GM19372 (cell line): ENCODE results near the gene IRF2BPL.

Experiments used
- ATAC-seq: cut with Tn5 transposase; IDR thresholded peaks from one replicate; pipeline ENCODE4 v1.9.1; 2021; ENCODE audit warnings: mild to moderate bottlenecking, low read depth, moderate library complexity; ENCODE audit not compliant: unreplicated experiment

IRF2BPL gene

DNA sequence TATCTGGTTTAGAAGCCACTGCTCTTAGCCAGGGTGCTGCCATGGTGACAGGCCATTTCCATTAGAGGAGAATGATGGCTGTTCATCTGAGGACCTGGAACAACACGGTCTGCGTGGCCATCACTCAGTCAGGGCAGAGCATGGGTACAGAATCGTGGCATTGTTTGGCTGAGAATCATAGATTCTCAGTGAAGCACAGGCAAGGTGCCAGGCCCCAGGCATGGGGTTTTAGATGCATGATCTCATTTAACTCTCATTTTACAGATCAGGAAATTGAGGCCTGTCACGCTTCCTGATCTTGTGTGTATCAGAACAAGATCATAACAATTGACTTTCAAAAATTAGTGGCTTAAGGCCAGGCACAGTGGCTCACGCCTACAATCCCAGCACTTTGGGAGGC lies 26.8 kb upstream of the IRF2BPL start:
- ATAC-seq = no peak

DNA sequence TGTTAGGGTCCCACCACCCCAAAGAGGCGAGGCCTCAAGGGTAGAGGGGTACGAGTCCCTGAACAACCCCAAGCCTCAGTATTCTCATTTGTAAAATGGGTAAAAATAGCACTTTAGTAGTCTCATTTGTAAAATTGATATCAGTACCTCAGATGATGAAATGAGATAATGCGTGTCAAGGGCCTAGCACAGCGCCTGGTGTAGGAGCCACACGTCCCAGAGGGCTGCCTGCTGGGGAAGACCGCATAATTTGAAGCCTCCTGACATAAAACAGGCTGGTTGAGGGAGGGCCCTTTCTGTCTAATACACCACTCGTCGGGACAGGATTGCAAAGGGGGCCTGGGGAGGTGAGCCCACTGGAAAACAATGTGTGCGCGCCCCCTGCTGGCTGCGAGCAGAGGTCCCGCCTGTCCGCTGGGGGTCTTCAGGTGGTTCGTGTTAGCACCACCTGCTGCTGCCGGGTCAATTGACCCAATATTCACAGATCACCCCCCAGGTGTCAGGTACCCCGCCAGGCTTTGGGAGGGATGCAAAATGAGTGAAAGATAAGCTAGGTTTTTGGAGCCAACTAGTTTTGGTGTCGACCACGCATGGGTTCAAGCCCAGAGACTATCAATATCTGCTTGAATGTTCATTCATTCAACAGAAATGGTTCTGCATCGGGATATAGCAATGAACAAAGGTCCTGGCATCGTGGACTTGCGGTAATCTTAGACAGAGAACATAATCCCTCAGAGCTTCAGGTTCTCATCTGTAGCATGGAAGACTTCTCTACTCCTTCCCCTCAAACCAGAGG lies 24.7 kb upstream of the IRF2BPL start:
- ATAC-seq = no peak

DNA sequence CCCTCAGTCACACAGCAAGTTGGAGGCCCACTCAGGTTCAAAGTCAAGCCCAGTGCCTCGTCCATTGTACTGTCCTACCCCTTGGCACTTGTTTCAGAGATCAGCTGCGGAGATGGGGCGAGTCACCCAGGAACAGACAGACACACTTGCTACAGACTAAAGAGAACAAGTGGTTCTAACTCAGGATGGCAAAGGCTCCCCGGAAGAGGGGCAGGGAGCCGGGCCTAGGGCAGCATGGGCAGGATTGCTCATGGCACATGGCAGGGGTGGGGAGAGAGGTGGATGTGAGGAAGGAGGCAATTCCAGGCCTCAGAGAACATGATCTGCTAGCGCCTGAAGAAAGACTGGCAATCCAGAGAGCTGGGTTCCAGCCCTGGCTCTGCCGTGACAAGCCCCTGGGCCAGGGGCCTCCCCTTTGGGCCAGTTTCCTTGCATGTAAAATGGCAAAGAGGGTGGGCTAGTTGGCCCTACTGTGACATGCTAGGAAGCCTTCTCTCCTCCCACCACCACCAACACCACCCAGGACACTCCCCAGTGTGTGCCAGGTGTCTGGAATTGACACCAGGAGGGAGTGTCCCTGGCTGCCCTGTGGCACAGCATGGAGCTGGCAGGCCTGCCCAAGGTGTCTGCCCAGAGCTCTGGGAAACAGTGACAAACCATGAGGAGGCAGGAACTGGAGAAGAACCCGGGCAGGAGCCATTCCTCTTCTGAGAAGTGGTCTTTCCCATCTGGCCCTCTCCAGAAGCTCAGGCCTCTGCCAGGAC lies 24.0 kb upstream of the IRF2BPL start:
- no peak for ATAC-seq

DNA sequence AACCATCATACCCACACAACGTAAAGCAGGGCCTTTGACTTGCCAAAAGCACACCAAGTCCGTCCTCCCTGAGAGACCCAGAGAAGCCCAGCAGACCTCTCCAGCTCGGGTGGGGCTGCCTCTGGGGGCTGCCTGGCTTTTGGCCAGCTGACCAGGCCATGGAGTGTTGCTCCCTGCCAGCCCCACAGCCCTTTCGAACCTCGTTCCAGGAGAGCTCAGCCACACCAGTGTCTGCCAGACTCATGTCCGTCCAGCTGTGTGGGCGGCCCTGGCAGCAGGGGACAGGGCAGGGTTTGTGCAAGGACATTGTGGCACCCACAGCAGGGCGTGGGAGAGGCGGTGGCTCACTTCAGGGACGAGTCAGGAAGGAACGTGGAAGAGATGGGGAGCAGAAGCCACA lies 22.6 kb upstream of the IRF2BPL start:
- no peak for ATAC-seq

DNA sequence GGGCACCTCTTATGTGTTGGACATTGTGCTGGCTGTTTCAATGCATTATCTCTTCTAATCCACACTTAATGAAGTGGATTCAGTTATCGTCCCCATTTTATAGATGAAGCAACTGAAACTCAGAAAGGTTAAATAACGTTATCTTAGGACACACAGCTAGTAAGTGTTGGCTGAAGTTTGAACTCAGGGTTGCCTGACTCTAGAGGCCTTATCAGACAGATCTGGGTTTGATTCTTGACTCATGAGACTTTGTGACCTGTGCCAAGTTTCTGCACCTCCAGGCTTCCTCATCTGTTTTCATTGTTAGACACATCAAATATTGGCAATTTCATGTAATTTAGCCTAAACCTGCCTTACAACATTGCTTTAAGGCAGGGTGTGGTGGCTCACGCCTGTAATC lies 18.2 kb upstream of the IRF2BPL start:
- ATAC-seq = no peak

DNA sequence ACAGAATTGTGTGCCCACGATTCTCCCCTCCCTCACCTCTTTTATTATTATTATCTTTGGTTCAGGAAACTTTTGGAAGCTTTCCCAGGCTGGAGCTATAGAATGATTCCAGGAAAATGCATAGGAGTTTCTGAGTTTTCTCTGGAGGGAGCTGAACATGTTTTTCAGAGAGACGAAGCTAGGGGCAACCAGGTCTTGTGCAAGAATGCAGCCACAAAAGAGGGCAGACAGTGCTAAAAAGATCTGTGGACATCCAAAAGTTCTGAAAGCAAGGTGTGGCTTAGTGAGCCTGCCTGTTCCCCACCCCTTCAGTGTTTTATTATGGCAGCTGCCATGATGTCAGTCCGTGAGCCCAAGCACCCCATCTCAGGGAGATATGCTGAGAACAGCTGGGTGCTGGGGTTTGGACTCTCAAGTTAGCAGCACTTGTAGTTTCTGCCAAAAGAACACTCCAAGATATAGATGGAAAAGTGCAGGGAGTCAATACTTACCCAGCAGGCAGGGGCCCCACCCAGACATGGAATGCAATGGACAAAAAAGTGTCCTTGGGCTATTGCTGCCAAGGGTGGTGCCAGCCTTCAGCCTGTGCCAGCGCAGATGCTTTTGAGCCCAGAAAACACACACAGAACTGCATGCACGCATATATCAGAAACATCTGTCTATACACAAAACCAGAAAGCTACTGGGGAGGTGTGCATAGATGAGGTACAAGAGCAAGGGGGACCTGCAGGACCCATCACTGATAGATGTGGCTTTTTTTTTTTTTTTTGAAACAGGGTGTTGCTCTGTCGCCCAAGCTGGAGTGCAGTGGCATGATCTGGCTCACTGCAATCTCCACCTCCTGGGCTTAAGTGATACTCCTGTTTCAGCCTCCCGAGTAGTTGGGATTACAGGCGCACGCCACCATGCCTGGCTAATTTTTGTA lies 17.0 kb upstream of the IRF2BPL start:
- no peak for ATAC-seq

DNA sequence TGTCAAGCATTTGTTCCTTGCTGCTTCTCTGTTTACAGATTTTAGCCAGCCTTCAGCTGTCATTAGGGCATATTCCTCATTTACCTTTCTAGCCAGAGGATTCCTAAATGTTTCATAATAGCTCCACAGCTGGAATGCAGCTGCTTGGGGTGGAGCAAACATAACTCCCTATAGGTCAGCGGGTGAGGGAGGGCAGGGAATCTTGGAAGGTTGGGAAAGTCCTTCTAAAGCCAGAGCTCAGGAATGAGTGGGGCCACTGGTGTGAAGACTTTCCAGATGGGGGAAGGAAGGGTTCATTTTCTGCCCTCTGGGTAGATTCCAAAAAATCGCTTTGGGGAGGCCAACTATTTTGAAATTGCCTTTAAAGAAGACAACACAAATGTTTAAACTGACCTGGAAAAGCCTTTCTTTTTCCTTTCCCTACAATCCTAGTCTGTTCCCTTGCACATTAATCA lies 16.3 kb upstream of the IRF2BPL start:
- ATAC-seq = no peak

DNA sequence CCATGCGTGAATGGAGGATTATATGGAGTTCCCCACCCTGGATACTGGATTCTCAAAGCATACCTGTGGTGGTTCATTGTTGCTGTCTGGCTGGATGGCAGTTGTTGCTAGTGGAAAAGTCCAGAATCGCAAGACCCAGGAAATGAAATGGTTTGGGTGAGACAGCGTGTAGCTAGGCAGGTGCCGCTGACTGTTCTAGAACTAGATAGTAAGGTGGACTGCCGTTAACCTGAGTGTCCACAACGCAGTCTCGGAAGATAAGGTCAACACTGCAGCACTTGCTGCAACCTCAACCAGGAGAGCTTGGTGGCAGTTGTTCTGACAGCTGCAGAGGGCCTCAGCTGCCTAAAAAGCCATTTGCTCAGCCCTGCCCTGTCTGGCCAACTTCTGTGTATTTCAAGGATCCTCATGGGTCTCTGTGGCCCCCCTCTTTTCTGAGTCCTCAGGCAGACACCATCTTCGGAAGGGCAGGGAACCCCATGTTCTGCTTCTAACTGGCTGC lies 15.5 kb upstream of the IRF2BPL start:
- no peak for ATAC-seq

DNA sequence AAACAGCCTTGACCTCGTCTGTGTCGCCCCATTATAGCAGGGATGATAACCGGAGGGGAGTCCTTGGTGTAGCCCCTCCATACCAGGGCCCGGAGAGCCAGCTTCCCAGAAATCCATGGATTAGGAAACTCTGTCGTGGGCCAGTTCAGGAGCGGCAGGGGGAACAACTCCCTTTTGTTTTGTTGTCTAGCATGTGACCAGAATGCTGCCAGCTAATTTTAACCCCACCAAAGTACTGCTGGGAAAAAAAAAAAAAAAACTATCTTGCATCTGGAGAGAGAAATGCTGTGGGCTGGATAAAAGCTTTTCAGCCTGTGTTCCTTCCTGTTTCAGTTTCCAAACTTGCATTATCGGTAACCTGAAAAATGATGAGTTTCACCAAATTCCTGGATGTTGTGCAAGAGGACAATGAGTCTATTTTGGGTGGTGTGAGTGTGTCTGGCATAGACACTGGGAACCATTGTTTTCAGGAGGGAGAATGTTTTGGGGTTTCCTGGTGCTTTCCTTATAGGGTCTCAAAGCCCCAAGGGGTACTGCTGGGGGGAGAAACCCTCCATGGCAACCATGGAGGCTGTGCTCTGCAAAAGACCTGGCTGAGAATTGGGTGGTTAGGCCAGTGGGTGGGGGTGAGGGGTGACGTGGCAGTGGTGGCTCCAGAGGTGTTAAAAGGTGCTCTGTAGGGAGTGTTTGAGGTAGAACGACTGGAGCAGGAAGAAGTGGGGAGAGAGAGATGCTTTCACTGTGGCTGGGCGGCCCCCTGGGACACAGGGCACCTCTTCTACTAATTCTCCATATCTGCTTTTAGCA lies 14.9 kb upstream of the IRF2BPL start:
- ATAC-seq = no peak

DNA sequence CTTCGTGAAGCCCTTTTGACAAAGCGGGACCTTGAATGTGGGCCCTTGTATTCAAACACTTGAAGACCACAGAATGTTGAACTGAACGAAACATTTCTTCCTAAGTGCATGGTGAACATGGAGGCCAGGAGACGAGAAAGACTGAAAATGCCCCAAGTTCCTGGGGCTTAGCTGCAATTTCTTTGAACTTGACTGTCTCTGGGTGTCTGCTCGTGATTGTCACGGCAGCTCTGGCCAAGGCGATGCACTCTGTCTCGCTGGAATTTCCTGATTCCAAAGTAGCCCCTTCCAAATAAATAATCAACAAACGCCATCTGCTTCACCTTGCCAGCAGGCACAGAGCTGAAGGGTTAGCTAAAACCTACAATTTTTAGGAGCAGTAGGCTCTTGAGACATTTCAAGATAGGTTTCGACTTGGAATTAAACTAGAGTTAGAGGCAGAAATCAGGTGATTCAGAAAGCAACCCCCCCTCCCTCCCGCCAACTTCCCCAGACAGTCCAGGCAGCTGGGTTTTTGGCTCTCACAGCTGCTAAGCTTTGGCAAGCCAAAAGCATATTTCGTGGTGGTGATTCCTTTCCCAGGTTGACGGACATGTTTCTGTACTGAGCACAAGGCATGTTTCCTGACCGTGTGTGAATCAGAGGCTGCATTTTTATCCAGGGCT lies 13.5 kb upstream of the IRF2BPL start:
- no peak for ATAC-seq

DNA sequence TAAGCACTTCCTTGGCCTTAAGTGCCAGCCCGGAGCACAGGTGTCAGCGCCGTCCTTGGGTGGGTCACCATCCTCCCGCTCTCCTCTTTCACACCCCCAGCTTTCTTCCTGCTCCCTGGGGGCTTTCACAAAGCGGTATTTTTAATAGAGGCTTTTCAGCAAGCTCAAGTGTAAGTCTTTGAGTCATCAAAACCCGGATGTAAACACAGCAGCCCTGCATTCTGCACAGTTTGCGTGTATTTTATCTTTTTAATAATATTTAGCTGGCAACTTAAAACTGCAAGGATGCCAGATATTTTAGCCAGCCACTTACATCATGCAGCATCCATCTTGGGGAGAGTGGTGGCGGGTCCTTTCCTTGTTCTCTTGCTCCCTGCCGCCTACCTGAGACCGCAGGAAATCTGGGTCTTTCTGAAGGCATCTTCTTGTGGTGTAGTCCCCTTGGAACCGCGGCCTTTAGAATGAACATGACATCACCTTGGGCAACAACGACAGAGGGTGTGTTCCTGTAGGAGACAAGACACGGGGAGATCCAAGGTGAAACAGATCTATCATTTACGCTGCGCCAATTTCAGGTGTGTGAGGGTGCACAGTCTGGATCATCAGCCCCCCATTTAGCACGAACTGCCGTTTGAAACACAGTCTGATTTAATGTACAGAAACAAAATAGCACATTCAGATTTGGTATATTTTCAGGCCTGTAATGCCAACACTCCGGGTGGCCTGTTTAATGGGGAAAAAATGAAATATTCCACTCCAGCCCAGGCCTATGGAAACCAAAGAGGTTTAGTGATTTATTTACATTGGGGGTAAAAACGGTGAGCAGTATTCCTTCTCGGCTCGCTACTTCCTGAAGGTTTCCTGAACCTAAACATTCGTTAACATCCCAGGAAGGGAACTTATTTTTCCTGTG lies 12.5 kb upstream of the IRF2BPL start:
- peak; percentile 8 for ATAC-seq

DNA sequence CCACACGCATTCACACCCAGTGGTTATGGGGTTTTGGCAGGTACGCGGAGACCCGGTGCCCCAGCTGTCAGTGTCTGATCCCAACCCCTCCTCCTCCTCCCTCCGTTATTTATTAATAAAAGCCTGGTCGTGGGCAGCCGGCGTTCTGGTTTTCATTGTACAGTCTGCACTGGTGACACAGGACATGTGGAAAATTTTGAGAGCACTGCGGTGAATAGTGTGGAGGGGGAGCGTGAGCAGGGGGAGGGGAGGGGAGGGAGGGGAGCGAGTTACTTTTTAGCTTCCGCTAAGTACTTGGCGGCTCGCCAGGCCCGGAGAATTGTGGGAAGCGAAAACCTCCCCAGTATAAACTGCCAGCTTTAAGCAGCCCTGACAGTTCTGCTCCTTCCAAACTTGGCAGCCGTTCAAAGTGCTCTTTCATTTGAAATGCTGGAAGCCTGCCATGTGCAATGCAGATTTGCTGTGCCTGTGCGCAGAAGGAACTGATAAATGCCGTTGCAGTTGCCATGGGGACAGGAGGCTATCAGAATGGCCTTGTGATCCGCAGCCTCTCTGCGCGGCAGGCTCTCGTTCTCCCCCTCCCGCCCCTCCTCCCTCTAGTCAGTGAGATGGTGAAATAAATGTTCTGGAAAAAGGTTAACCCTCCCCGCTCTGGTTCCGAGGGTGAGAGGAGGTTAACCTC lies 11.7 kb upstream of the IRF2BPL start:
- peak; percentile 67 for ATAC-seq

DNA sequence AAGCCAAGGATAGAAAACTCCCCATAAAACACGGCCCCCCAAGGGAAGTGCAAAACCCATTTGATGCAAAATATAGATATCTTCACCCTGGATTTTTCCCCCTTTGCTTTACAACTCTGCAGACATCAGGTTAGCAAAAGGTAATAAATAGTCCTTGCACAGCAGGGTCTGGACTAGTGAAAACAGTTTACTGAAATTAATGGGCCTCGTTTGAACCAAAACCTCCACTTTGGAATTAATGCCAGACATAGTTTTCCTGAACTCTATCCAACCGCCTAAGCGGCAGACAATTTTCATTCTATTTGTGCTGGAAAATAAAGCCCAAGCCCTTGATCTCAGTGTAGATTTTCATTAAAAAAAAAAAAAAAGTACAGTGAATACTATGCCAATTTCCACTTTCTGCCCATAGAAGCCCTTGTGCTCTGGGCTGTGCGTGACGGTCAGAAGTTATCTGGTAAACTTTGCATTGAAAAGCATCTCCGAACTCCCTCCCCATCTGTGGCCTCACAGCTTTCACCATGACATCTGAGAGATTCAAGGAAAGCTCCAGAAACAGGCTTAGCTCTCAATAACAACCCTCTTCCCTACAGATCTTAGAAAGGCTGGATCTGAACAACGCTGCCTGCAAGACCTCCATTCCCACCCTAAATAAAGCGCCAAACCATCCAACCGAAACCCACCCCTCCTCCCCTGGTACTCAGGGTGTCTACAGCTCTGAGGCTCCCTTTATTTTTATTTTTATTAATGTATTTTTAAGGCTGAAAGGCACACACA lies 11.0 kb upstream of the IRF2BPL start:
- ATAC-seq = peak; percentile 8

DNA sequence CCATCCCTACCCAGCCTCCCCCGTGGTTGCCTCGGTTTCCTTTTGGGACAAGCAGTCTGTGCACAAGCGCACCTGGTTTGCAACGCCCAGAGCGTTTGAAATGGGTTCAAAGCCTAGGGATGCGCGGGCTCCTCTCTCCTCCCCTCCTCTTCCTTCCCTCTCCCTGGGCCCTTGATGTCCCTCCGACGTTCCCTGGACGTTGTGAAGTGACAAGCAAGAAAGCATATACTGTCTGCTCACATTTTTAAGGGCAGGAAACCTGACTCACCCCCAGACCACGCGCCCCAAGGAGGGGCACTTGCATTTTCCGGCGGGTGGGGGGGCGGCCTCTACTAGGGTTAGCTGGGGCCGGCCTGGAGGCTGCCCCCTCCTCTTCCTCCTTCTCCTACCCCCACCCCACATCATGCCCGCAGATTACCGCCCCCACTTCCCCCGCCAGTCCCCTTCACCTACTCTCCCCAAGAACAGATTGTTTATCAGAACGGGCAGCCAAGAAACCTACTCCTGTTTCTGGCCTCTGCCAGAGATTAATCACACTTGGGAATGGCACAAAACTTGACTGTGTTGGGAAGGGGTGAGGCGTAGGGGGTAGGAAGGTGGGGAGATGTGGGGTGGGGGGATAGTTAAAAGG lies 9.5 kb upstream of the IRF2BPL start:
- no peak for ATAC-seq

DNA sequence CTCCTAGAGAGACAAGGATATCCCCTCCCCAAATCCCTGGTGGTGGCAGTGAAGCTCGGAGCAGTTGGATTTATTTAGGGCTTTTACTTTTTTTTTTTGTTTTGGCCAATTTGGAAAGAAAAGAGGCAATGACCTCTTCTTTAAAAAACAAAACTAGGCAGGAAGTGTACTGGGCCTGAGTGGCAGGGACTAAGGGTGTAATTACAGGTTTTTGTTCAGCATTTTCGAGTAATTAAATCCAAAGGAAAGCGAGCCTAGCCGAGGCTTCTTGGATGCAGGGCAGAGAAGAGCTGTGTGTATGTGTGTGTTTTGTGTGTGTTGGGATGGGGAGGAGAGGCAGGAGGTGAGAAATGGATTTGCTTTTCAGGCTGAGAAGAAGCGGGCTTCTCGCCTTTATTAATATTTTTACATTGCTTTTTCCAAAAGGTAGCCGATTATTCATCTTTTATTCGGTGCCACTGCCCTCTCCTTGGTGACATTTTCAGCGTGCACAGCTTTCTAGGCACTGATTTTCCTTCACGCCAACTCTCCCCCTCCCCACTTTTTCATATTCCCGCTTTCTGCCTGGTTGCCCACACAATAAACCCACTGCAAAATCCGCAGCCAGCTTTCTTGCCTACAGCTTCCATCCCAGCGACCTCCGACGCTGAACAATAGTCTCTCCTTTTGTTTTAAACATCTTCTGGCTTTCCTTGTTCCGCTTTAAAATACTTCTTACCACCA lies 8.9 kb upstream of the IRF2BPL start:
- ATAC-seq = no peak
